ENCODE data around the gene TMA7.

DNA sequence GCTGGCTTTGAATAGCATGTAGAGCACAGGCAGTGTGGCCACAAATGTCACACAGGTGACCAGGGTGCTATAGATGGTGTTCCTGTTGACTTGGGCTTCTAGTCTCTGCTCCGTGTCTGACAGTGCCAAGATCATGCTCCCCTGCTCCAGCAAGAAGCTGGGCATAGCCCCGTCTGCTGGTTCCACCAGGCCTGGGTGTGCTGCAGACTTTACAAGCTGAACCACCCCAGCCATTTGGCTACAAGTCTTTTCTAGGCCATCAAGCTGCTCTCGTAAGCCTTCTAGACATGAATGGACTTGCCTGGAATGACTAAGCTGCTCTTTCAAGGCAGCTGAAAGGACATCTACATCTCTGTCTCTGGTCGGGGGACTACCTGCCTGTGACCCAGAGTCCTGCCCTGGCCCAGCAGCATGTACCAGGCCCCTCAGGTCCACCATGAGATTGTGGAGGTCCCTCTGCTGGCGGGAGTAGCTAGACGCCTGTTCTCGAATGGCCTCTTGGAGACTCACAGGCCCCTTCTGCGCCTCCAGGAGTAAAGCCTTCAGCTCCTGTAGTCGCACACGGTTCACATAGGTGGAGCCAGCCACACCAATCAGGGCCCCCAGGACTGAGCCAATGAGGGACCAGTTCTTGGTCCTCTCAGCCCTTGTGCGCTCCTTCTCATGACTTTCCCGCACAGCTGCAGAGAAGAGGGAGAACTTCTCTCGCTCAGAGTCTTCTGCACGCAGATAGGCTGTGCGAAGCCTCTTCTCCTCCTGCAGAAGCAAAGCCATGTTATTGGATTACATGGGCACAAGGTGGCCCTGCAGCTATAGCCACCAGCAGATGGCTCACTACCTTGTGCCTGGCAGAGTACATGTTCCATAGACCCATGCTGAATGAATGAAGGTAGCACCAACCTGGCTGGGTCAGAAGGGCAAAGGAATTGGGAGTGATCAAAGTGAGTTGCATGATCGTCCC, 7.4 kb upstream of the TMA7 start:
- TF ChIP-seq, protein P1, sequence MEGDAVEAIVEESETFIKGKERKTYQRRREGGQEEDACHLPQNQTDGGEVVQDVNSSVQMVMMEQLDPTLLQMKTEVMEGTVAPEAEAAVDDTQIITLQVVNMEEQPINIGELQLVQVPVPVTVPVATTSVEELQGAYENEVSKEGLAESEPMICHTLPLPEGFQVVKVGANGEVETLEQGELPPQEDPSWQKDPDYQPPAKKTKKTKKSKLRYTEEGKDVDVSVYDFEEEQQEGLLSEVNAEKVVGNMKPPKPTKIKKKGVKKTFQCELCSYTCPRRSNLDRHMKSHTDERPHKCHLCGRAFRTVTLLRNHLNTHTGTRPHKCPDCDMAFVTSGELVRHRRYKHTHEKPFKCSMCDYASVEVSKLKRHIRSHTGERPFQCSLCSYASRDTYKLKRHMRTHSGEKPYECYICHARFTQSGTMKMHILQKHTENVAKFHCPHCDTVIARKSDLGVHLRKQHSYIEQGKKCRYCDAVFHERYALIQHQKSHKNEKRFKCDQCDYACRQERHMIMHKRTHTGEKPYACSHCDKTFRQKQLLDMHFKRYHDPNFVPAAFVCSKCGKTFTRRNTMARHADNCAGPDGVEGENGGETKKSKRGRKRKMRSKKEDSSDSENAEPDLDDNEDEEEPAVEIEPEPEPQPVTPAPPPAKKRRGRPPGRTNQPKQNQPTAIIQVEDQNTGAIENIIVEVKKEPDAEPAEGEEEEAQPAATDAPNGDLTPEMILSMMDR (IDR thresholded peaks at IDR 0.05) = no peak
- no peak for TF ChIP-seq POLR2AphosphoS5 (IDR thresholded peaks at IDR 0.05)
